GM13976 (cell line): ENCODE results near the gene RPS19BP1.

Experiments used
- DNase-seq: peaks from one replicate; pipeline ENCODE4 v3.0.0; 2012; ENCODE audit warnings: low spot score
- CTCF ChIP-seq: IDR thresholded peaks from 2 replicates; pipeline ENCODE4 v1.5.1; 2012; ENCODE audit warnings: borderline replicate concordance, mild to moderate bottlenecking; ENCODE audit not compliant: insufficient read depth; ENCODE audit errors: extremely low read depth, missing control alignments, control extremely low read depth
- in situ Hi-C: fragments of 300-500 bp; cut with MboI; formaldehyde crosslinking; loops from one replicate; pipeline ENCODE4 v1.12.0; 2022; ENCODE audit warnings: low sequenced_read_pairs, mixed read lengths, inconsistent platforms; ENCODE audit not compliant: unreplicated experiment

RPS19BP1 gene

GRCh38 chr22:39515266-39516050 is 17.1 kb downstream of the RPS19BP1 start:
- no peak for DNase-seq
- in situ Hi-C loops = loop anchor here (25.0 kb wide), 1 partner anchor 353 kb away; the partner anchor contains the start of gene CBX7
- TF ChIP-seq CTCF = no peak

- peak; percentile 63 for TF ChIP-seq CTCF
- in situ Hi-C loops = loop anchor here (25.0 kb wide), 1 partner anchor 352 kb away; the partner anchor contains the start of gene CBX7
- DNase-seq = no peak
Observed at GRCh38 chr22:39514373-39514973, 18.1 kb downstream of the RPS19BP1 start.

- TF ChIP-seq CTCF = no peak
- no peak for DNase-seq
- in situ Hi-C loops = loop anchor here (25.0 kb wide), 1 partner anchor 351 kb away; the partner anchor contains the start of gene CBX7
Observed at GRCh38 chr22:39513791-39514190, 18.8 kb downstream of the RPS19BP1 start.

- in situ Hi-C loops = loop anchor here (25.0 kb wide), 1 partner anchor 350 kb away; the partner anchor contains the start of gene CBX7
- TF ChIP-seq CTCF = no peak
- DNase-seq = no peak
Observed at GRCh38 chr22:39512026-39512425, 20.5 kb downstream of the RPS19BP1 start.

GRCh38 chr22:39511226-39511625 is 21.3 kb downstream of the RPS19BP1 start:
- no peak for TF ChIP-seq CTCF
- DNase-seq = no peak
- in situ Hi-C loops = loop anchor here (25.0 kb wide), 1 partner anchor 349 kb away; the partner anchor contains the start of gene CBX7

- in situ Hi-C loops = loop anchor here (25.0 kb wide), 1 partner anchor 348 kb away; the partner anchor contains the start of gene CBX7
- no peak for DNase-seq
- no peak for TF ChIP-seq CTCF
Observed at GRCh38 chr22:39510529-39511149, 21.9 kb downstream of the RPS19BP1 start.
